OCI-LY3 (cell line): ENCODE measurements around the gene ATP11B.

Experiments used
- CTCF ChIP-seq: fragments of 200-600, 300-600 bp; sonication (generic); IDR thresholded peaks from 2 replicates; pipeline ENCODE4 v1.5.1; 2014; ENCODE audit warnings: antibody characterized with exemption, low read length, low read depth
- EZH2phosphoT487 ChIP-seq: fragments of 200-600 bp; shearing (Covaris generic); IDR thresholded peaks from 2 replicates; pipeline ENCODE4 v1.6.1; 2018; ENCODE audit warnings: antibody characterized with exemption, mixed run types, low read depth

GRCh38 chr3:182768413-182768812 is 24.9 kb upstream of the ATP11B start:
- TF ChIP-seq CTCF (no peak), EZH2phosphoT487 (no peak)
